Vagina (tissue), 2 donors: ENCODE data around the gene CBLN2.

Source experiments
- CTCF ChIP-seq, 3 experiments: fragments of 450-650 bp in 2 of 3; fragments of 200-600 bp in 1 of 3; sonication (generic) in 1 of 3; IDR thresholded peaks; one replicate each; pipeline ENCODE4 v1.5.1; 2017 to 2019; ENCODE audit warnings: antibody characterized with exemption in 3 of 3, mild to moderate bottlenecking in 2 of 3, moderate library complexity in 2 of 3
- POLR2A ChIP-seq, 2 donors: fragments of 450-650 bp; IDR thresholded peaks; one replicate each; pipeline ENCODE4 v1.6.1; 2017; ENCODE audit warnings: antibody characterized with exemption in 2 of 2, mild to moderate bottlenecking in 2 of 2, moderate library complexity in 2 of 2
- POLR2AphosphoS5 ChIP-seq, 2 donors: sonication (generic); formaldehyde crosslinking; IDR thresholded peaks; one replicate each; pipeline ENCODE4 v1.9.0; 2017; ENCODE audit warnings: antibody characterized with exemption in 2 of 2, mild to moderate bottlenecking in 2 of 2, low read depth in 1 of 2; ENCODE audit not compliant: insufficient read depth in 1 of 2

GRCh38 chr18:72581976-72582375, 37.8 kb upstream of the CBLN2 start:
- TF ChIP-seq POLR2A (IDR thresholded peaks at IDR 0.05) (no peak), CTCF (IDR thresholded peaks at IDR 0.05) (no peak), POLR2AphosphoS5 (IDR thresholded peaks at IDR 0.05; ENCODE audit: insufficient read depth in 1 of 2, low read depth in 1 of 2) (no peak)
